Neural cell (in vitro differentiated cells): ENCODE measurements around the gene L2HGDH. TPM values are rescaled to one million over a fixed set of nuclear protein-coding genes. Genes with fewer than 3 reads are reported as not detected.

Source experiments
- H2AFZ ChIP-seq: fragments of 200-600, 300-800 bp; sonication (generic), shearing (Covaris generic); 2 replicates; pipeline ENCODE4 v1.6.0; 2014; ENCODE audit warnings: low read depth, mild to moderate bottlenecking, antibody characterized with exemption, low read length, moderate library complexity
- H3F3A ChIP-seq: fragments of 200-600 bp; shearing (Covaris generic); 2 replicates; pipeline ENCODE4 v1.6.1; 2016; ENCODE audit warnings: mild to moderate bottlenecking, moderate library complexity, mixed read lengths, antibody characterized with exemption, low read length; ENCODE audit not compliant: insufficient read depth, poor library complexity, severe bottlenecking
- H3K27ac ChIP-seq: fragments of 200-600, 300-800 bp; sonication (generic), shearing (Covaris generic); 2 replicates; pipeline ENCODE4 v1.5.1; 2014; ENCODE audit warnings: mild to moderate bottlenecking, low read length, moderate library complexity
- H3K27me3 ChIP-seq: fragments of 300-800, 200-600 bp; sonication (generic), shearing (Covaris generic); 2 replicates; pipeline ENCODE4 v1.6.0; 2014; ENCODE audit warnings: mild to moderate bottlenecking, low read depth, low read length, moderate library complexity; ENCODE audit not compliant: insufficient read depth
- H3K36me3 ChIP-seq: fragments of 300-800, 200-600 bp; sonication (generic), shearing (Covaris generic); 2 replicates; pipeline ENCODE4 v1.5.1; 2014; ENCODE audit warnings: mild to moderate bottlenecking, antibody characterized with exemption, low read length, moderate library complexity; ENCODE audit not compliant: insufficient read depth
- H3K4me2 ChIP-seq: fragments of 300-800, 200-600 bp; sonication (generic), shearing (Covaris generic); 2 replicates; pipeline ENCODE4 v1.6.0; 2014; ENCODE audit warnings: mild to moderate bottlenecking, low read length
- H3K4me3 ChIP-seq: fragments of 300-800, 200-600 bp; sonication (generic), shearing (Covaris generic); 2 replicates; pipeline ENCODE4 v1.5.1; 2014; ENCODE audit warnings: mild to moderate bottlenecking, low read length, moderate library complexity
- H3K79me2 ChIP-seq: fragments of 200-600 bp; shearing (Covaris generic); replicated peaks from 2 replicates; pipeline ENCODE4 v1.6.0; 2014; ENCODE audit warnings: mild to moderate bottlenecking, low read length, moderate library complexity; ENCODE audit not compliant: insufficient read depth
- H3K9ac ChIP-seq: fragments of 300-800, 200-600 bp; sonication (generic), shearing (Covaris generic); 2 replicates; pipeline ENCODE4 v1.6.1; 2016; ENCODE audit warnings: mild to moderate bottlenecking, low read length, mixed read lengths
- H3K9me2 ChIP-seq: fragments of 200-600 bp; shearing (Covaris generic); 2 replicates; pipeline ENCODE4 v1.6.1; 2016; ENCODE audit warnings: mild to moderate bottlenecking, low read length, mixed read lengths; ENCODE audit not compliant: insufficient read depth
- H3K9me3 ChIP-seq: fragments of 200-600, 300-800 bp; sonication (generic), shearing (Covaris generic); 2 replicates; pipeline ENCODE4 v1.6.1; 2016; ENCODE audit warnings: mild to moderate bottlenecking, mixed run types, low read length, moderate library complexity, mixed read lengths
- H4K20me1 ChIP-seq: fragments of 200-600 bp; shearing (Covaris generic); 2 replicates; pipeline ENCODE4 v1.6.1; 2016; ENCODE audit warnings: mild to moderate bottlenecking, mixed run types; ENCODE audit not compliant: insufficient read depth
- CTCF ChIP-seq: fragments of 450-650 bp; IDR thresholded peaks from 2 replicates; pipeline ENCODE4 v1.5.1; 2014; ENCODE audit warnings: antibody characterized with exemption, mild to moderate bottlenecking, moderate library complexity; ENCODE audit not compliant: poor library complexity, severe bottlenecking
- EP300 ChIP-seq: fragments of 450-650 bp; conservative IDR thresholded peaks from 2 replicates; pipeline ENCODE4 v1.6.1; 2014; ENCODE audit warnings: antibody characterized with exemption, mild to moderate bottlenecking, moderate library complexity; ENCODE audit not compliant: poor library complexity, severe bottlenecking
- EZH2 ChIP-seq: fragments of 200-600, 300-800 bp; shearing (Covaris generic), sonication (generic); IDR thresholded peaks from 2 replicates; pipeline ENCODE4 v1.6.1; 2014; ENCODE audit warnings: antibody characterized with exemption, low read length, borderline replicate concordance, mild to moderate bottlenecking; ENCODE audit not compliant: insufficient read depth, poor library complexity, severe bottlenecking
- MXI1 ChIP-seq: fragments of 450-650 bp; conservative IDR thresholded peaks from 2 replicates; pipeline ENCODE4 v1.6.1; 2014; ENCODE audit warnings: antibody characterized with exemption, mild to moderate bottlenecking; ENCODE audit not compliant: poor library complexity, severe bottlenecking
- POLR2AphosphoS5 ChIP-seq: IDR thresholded peaks from 2 replicates; pipeline ENCODE4 v1.6.1; 2012
- RAD21 ChIP-seq: fragments of 450-650 bp; conservative IDR thresholded peaks from 2 replicates; pipeline ENCODE4 v1.6.1; 2014; ENCODE audit warnings: antibody characterized with exemption, mild to moderate bottlenecking, moderate library complexity
- REST ChIP-seq: IDR thresholded peaks from 2 replicates; pipeline ENCODE4 v1.6.1; 2012; ENCODE audit warnings: borderline replicate concordance
- SMC3 ChIP-seq: fragments of 450-650 bp; conservative IDR thresholded peaks from 2 replicates; pipeline ENCODE4 v1.6.1; 2014; ENCODE audit warnings: antibody characterized with exemption, mild to moderate bottlenecking, moderate library complexity; ENCODE audit not compliant: poor library complexity
- TAF1 ChIP-seq: IDR thresholded peaks from 2 replicates; pipeline ENCODE4 v1.6.1; 2012; ENCODE audit warnings: low read depth
- polyA plus RNA-seq: library from polyadenylated mRNA; depleted of rRNA; stranded (reverse); fragments of >200 nt; gene quantifications from 2 replicates; pipeline ENCODE4 v1.2.3, GENCODE V29; 2014
- small RNA-seq, 3 experiments: library from RNA; depleted of rRNA; stranded (forward); fragments of <200 nt; gene quantifications; one replicate each; pipeline ENCODE3, GENCODE V24; 2012

L2HGDH gene
- polyA plus RNA-seq, 1 donor from 2014 or later, result 8.9 TPM

GRCh38 chr14:50191499-50191898 lies 120.5 kb downstream of the L2HGDH start:
- Histone ChIP-seq H3K4me2 (no peak overlapping the region), H3K9me3 (no peaks in the 10 kb centered on the region), H3F3A (no peaks in the 10 kb centered on the region), H3K79me2 (no peaks in the 10 kb centered on the region), H2AFZ (no peak overlapping the region), H3K9me2 (no peaks in the 10 kb centered on the region), H3K36me3 (no peaks in the 10 kb centered on the region), H3K27ac (no peak overlapping the region), H4K20me1 (no peaks in the 10 kb centered on the region), H3K27me3 (no peaks in the 10 kb centered on the region), H3K4me3 (no peak overlapping the region), H3K9ac (no peak overlapping the region)
- TF ChIP-seq EP300, result no peak
- TF ChIP-seq TAF1, result no peak
- TF ChIP-seq EZH2, result no peak
- TF ChIP-seq RAD21, result no peak
- no peak for TF ChIP-seq REST
- no peak for TF ChIP-seq POLR2AphosphoS5
- TF ChIP-seq SMC3, result no peak
- no peak for TF ChIP-seq CTCF
- no peak for TF ChIP-seq MXI1

Small RNAs within 50 kb of the gene (small RNA-seq; reads per million reads assigned to genes)
- 0 to 12.2 (median 7.3) reads per million in 3 experiments for gene MIR4504

Other genes starting within 250 kb of the L2HGDH start
- 30.5 and 36.4 TPM in 2 replicates for gene VCPKMT, start 195.7 kb downstream of the L2HGDH start, polyA plus RNA-seq
- 25.9 and 26.2 TPM in 2 replicates for gene SOS2, start 80.7 kb downstream of the L2HGDH start, polyA plus RNA-seq
- gene DMAC2L, start 95 bp upstream of the L2HGDH start, polyA plus RNA-seq, result 17.1 and 17.9 TPM in 2 replicates
- gene CDKL1, start 84.7 kb upstream of the L2HGDH start, polyA plus RNA-seq, result 1.8 and 3.1 TPM in 2 replicates
- gene MAP4K5, start 220.3 kb upstream of the L2HGDH start, polyA plus RNA-seq, result 110 and 148 TPM in 2 replicates
- gene ATL1, start 247.9 kb upstream of the L2HGDH start, polyA plus RNA-seq, result 70.4 and 73.0 TPM in 2 replicates